K562 (cell line): ENCODE data around the gene SLC4A2. TPM values are rescaled to one million over a fixed set of nuclear protein-coding genes. Genes with fewer than 3 reads are reported as not detected.

Experiments used
- CGGBP1 ChIP-seq: fragments of 250-450 bp; sonication (Bioruptor Pico); IDR thresholded peaks from 2 replicates; pipeline ENCODE4 v1.9.0; 2021; ENCODE audit warnings: mild to moderate bottlenecking
- JUNB ChIP-seq: fragments of 450-650 bp; formaldehyde crosslinking; conservative IDR thresholded peaks from 2 replicates; pipeline ENCODE4 v1.4.0; 2020; ENCODE audit warnings: mild to moderate bottlenecking
- KLF6 ChIP-seq: fragments of 250-450 bp; sonication (Bioruptor Pico); IDR thresholded peaks from 2 replicates; pipeline ENCODE4 v1.4.0; 2020; ENCODE audit warnings: mild to moderate bottlenecking, moderate library complexity, borderline replicate concordance
- MCM5 ChIP-seq: fragments of 450-650 bp; IDR thresholded peaks from 2 replicates; pipeline ENCODE4 v1.6.1; 2016; ENCODE audit warnings: low read depth
- MYNN ChIP-seq, 2 experiments: sonication (generic); formaldehyde crosslinking in 1 of 2; IDR thresholded peaks; 2 replicates each; pipeline versions ENCODE4 v1.5.0 to v1.6.1; 2016 to 2020; ENCODE audit warnings: antibody characterized with exemption in 1 of 2, missing genetic modification reagents in 1 of 2
- PTRF ChIP-seq: fragments of 450-650 bp; IDR thresholded peaks from 2 replicates; pipeline ENCODE4 v1.6.1; 2016; ENCODE audit warnings: mild to moderate bottlenecking, missing genetic modification characterization, missing compliant biosample characterization
- RAD51 ChIP-seq: fragments of 450-650 bp; IDR thresholded peaks from 2 replicates; pipeline ENCODE4 v1.7.1; 2016; ENCODE audit warnings: low read depth, mild to moderate bottlenecking, borderline replicate concordance
- RFX5 ChIP-seq: IDR thresholded peaks from 2 replicates; pipeline ENCODE4 v1.6.1; 2011; ENCODE audit warnings: low read depth, mild to moderate bottlenecking, improper control_type of control experiment, low read length
- RUNX1 ChIP-seq: sonication (generic); IDR thresholded peaks from 2 replicates; pipeline ENCODE4 v1.6.1; 2016; ENCODE audit warnings: antibody characterized with exemption, low read depth
- SP2 ChIP-seq: IDR thresholded peaks from 2 replicates; pipeline ENCODE4 v1.6.1; 2011; ENCODE audit warnings: mild to moderate bottlenecking, low read depth, low read length, moderate library complexity; ENCODE audit not compliant: poor library complexity, severe bottlenecking; ENCODE audit errors: extremely low read depth
- ZFPM2 ChIP-seq: fragments of 250-450 bp; sonication (Bioruptor Pico); IDR thresholded peaks from 2 replicates; pipeline ENCODE4 v1.5.1; 2022; ENCODE audit warnings: mild to moderate bottlenecking
- ZMIZ1 ChIP-seq, 2 experiments: fragments of 150-350 bp in 1 of 2; IDR thresholded peaks; 2 replicates each; pipeline ENCODE4 v1.6.1; 2012 to 2016; ENCODE audit warnings: low read depth in 2 of 2, low read length in 2 of 2, mild to moderate bottlenecking in 1 of 2, moderate library complexity in 1 of 2
- ZNF134 ChIP-seq: fragments of 250-450 bp; sonication (Bioruptor Pico); conservative IDR thresholded peaks from 2 replicates; pipeline ENCODE4 v1.4.0; 2020
- ZNF668 ChIP-seq: fragments of 250-450 bp; sonication (Bioruptor Pico); IDR thresholded peaks from 2 replicates; pipeline ENCODE4 v1.8.0; 2022; ENCODE audit warnings: mild to moderate bottlenecking, inconsistent platforms
- polyA plus RNA-seq, 8 experiments: library from polyadenylated mRNA; depleted of rRNA in 4 of 8; stranded (reverse) in 5 of 8; unstranded in 3 of 8; fragments of >200 nt; fragmentation: Nextera tagmentation in 2 of 8; fragmentation: Illumina TruSeq in 1 of 8; extraction: Ambion mirVana in 2 of 8; extraction: Trizol in 1 of 8; gene quantifications; 2 replicates each; pipeline versions ENCODE4 v1.2.1 to v1.2.3, GENCODE V29; 2011 to 2014; ENCODE audit warnings: inconsistent platforms in 1 of 8, missing spikeins in 1 of 8
- total RNA-seq, 7 experiments: library from RNA; depleted of rRNA in 6 of 7; stranded (reverse); fragments of >200 nt in 6 of 7; fragmentation: Illumina TruSeq in 2 of 7; extraction: Trizol in 2 of 7; gene quantifications; 2 replicates each; pipeline versions ENCODE4 v1.2.1 to v1.2.3, GENCODE V29; 2011 to 2021; ENCODE audit warnings: low replicate concordance in 1 of 7
- TF ChIP-seq, protein P1 (sequence below), 2 experiments: fragments of 450-650 bp; formaldehyde crosslinking in 1 of 2; IDR thresholded peaks; 2 replicates each; pipeline versions ENCODE4 v1.4.0 to v1.6.1; 2014 to 2020; ENCODE audit warnings: mild to moderate bottlenecking in 2 of 2, borderline replicate concordance in 1 of 2, low read depth in 1 of 2

Gene SLC4A2
- total and polyA plus RNA-seq, 9 of the 15 experiments (the other 6 are each of a cell fraction or from before 2014, with no cell fraction given): 11.4 to 375 (median 130) TPM

- TF ChIP-seq, protein P1, sequence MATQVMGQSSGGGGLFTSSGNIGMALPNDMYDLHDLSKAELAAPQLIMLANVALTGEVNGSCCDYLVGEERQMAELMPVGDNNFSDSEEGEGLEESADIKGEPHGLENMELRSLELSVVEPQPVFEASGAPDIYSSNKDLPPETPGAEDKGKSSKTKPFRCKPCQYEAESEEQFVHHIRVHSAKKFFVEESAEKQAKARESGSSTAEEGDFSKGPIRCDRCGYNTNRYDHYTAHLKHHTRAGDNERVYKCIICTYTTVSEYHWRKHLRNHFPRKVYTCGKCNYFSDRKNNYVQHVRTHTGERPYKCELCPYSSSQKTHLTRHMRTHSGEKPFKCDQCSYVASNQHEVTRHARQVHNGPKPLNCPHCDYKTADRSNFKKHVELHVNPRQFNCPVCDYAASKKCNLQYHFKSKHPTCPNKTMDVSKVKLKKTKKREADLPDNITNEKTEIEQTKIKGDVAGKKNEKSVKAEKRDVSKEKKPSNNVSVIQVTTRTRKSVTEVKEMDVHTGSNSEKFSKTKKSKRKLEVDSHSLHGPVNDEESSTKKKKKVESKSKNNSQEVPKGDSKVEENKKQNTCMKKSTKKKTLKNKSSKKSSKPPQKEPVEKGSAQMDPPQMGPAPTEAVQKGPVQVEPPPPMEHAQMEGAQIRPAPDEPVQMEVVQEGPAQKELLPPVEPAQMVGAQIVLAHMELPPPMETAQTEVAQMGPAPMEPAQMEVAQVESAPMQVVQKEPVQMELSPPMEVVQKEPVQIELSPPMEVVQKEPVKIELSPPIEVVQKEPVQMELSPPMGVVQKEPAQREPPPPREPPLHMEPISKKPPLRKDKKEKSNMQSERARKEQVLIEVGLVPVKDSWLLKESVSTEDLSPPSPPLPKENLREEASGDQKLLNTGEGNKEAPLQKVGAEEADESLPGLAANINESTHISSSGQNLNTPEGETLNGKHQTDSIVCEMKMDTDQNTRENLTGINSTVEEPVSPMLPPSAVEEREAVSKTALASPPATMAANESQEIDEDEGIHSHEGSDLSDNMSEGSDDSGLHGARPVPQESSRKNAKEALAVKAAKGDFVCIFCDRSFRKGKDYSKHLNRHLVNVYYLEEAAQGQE (IDR thresholded peaks at IDR 0.05; ENCODE audit: borderline replicate concordance): no peak
- TF ChIP-seq, protein P1 (CRISPR knock-in tag; IDR thresholded peaks at IDR 0.05; ENCODE audit: low read depth): no peak
- TF ChIP-seq MCM5 (no peak), MYNN (IDR thresholded peaks at IDR 0.05) (no peak), MYNN (CRISPR knock-in tag; IDR thresholded peaks at IDR 0.05) (no peak), ZNF668 (CRISPR knock-in tag) (0 out of 2 replicates have a peak, but pooled peaks have one; percentile 25), ZNF134 (no peak), RFX5 (no peak), RAD51 (no peak), CGGBP1 (CRISPR knock-in tag) (0 out of 2 replicates have a peak, but pooled peaks have one; percentile 10), JUNB (CRISPR knock-in tag) (no peak), ZFPM2 (CRISPR knock-in tag) (no peak), KLF6 (no peak), RUNX1 (no peak), SP2 (no peak), PTRF (tag) (no peak), ZMIZ1 (IDR thresholded peaks at IDR 0.05; ENCODE audit: low read depth in 2 of 2, low read length in 2 of 2) (no peak)
These were observed 23.0 kb downstream of the SLC4A2 start (continued) for GRCh38 chr7:151082141-151083070.
